GM23248 (cell line): ENCODE data around the gene ASF1B.

ENCODE experiments used
- EZH2 ChIP-seq: fragments of 200-600 bp; sonication (generic); IDR thresholded peaks from 2 replicates; pipeline ENCODE4 v1.6.1; 2018; ENCODE audit warnings: antibody characterized with exemption, mild to moderate bottlenecking; ENCODE audit not compliant: insufficient read depth, poor library complexity, severe bottlenecking
- EZH2phosphoT487 ChIP-seq: fragments of 200-600 bp; sonication (generic); IDR thresholded peaks from 2 replicates; pipeline ENCODE4 v1.6.1; 2018; ENCODE audit warnings: antibody characterized with exemption, moderate library complexity, mild to moderate bottlenecking, low read depth; ENCODE audit not compliant: insufficient read depth

DNA sequence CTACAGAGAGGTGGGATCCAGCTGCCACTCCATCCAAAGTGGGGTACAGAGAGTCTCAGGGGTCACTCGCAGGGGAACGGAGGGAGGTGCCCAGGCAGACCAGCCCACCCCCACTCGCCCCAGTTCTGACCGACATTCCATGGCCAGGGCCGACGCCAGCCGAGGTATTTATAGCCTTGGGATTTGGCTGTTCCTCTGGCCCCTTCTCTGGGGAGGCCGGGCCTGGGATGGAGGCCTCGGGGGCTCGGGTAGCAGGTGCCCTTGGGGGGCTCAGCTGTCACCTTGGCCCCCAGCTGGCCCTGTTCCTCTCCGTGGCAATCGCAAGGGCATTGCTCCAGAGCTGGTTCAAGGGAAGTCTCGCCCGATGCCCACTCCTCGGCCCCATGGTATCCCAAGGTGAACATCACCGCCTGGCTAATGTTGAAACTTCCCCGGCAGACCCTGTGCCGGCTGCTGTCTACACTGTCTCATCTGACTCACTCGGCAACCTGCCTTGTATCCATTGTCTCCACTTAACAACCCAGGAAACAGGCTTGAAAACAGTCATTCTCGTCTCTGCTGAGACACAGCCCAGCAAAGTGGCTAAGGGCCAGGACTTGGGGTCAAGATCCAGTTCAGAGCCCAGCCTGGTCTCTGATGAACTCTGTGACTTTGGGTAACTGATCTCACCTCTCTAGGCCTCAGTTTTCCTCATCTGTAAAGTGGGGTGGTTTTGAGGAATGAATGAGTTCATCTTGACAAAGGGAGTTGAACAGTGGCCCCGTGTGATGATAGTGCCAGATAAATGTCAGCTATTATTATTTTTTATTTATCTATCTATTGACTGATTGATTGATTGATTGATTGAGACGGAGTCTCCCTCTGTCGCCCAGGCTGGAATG lies 28.6 kb downstream of the ASF1B start:
- no peak for TF ChIP-seq EZH2
- TF ChIP-seq EZH2phosphoT487 = no peak
